Cardiac septum (tissue), 1 donor: ENCODE measurements around the gene EXOC6. TPM values are rescaled to one million over a fixed set of nuclear protein-coding genes. Genes with fewer than 3 reads are reported as not detected.

Experiments
- DNase-seq: peaks from one replicate; pipeline ENCODE4 v3.0.0-alpha.2; 2020; ENCODE audit warnings: low spot score
- intact Hi-C: fragments of 100-400 bp; cut with DNase I; formaldehyde crosslinking; loops from one replicate; pipeline ENCODE4 v1.14.0; 2022
- total RNA-seq: library from RNA; stranded (reverse); fragmentation: NEBNext Ultra II Directional; extraction: Animal tissue kit (Norgen Biotek cat#: 25700); gene quantifications from one replicate; pipeline ENCODE4 v1.2.1, GENCODE V29; 2021
- donor health status: DM: no; HTN: no; CAD: no.

The EXOC6 gene
- total RNA-seq, 1 donor from 2014 or later, result 9.9 TPM

GRCh38 chr10:92990615-92991014, 142.3 kb downstream of the EXOC6 start:
- intact Hi-C loops, result no loop called here
- no peak for DNase-seq

DNA sequence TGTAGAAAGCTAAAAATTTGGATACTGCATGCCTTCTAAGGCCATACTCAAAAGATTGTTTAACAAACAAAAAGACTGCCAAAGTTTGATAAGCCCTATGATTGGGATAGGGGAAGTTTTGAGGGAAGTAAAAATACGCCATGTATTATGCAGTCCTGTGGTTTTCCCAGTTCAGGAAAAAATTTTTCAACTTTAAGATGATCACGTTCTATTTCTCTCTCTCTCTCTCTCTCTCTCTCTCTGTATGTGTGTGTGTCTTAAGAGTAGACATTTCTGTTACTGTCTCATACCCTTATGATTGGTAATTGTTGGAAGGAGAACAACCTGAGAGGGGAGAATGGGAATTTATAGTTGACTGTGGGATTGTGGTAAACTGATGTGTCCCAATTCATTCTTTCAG, 143.2 kb downstream of the EXOC6 start:
- DNase-seq, result no peak
- intact Hi-C loops, result no loop called here

GRCh38 chr10:92993699-92994272, 145.5 kb downstream of the EXOC6 start:
- intact Hi-C loops, result no loop called here
- DNase-seq, result no peak

DNA sequence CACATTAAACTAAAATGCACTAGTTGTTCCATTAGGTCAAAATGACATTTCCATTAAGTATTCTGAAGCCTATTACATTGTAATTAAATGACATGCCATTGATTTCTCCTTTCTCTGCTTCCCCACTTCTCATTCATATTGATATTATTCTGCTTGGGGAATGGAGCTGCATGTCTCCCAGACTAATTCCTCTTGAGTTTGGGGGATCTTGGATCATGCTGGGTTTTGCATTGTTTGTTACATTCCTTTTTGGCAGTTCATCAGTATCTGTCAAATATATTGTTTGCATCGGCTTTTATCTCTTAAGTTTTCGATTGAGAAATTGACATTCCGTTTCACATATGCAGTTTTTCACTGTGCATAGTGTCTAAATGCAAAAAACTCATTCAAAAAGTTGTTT, 147.2 kb downstream of the EXOC6 start:
- intact Hi-C loops, result no loop called here

DNA sequence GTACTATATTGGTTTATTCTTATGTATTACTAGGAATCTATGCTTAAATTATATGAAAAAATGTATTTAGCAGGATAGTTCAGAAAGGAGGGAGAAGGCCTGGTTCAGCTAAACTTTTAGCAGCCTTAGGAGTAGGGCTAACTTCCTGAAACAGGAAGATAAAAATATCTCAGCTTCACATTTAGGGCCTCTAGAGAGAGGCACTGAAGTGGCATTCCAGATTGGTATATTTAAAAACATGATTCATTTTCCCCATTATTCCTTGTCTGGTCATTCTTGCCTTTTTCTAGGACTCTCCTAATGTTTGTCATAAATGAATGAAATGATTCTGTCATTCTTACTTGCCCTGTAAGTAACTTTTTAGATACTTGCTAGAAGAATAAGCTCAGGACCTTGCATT, 149.3 kb downstream of the EXOC6 start:
- intact Hi-C loops, result no loop called here

More for the DNA sequence above, 147.2 kb downstream of the EXOC6 start:
- no peak for DNase-seq

GRCh38 chr10:92999191-92999590, 150.9 kb downstream of the EXOC6 start:
- no peak for DNase-seq
- intact Hi-C loops, result no loop called here

More for the DNA sequence above, 149.3 kb downstream of the EXOC6 start:
- no peak for DNase-seq

DNA sequence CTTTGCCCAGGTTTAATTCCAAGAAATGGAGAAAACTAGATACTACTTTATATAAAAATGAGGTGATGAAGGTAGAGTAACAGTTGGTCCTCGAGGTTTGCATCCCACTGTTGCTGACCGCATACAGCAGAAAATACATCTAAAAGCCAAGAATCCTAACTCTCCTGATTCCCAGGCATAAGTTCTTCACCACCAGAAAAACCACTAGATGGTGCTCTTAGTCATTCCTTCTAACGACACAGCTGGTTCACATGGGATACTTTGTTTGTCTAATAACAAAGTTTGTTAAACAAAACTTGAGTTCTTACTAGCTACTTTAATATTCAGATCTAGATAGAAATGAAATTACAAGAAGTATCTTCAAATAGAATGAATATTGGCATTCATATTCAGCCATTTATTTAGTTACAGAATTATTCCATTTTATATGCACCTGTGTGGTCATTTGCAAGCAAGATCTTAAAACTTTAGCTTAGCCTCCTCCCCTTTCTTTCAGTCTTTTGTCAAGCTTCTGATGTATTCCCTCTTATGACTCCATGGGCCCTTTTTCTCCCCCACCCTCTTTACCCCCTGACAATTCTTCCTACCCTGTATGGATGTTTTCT, 158.2 kb downstream of the EXOC6 start:
- intact Hi-C loops, result loop anchor here (5.0 to 10.0 kb wide), 2 partner anchors 286 to 338 kb away; no protein-coding TSS in a partner anchor

DNA sequence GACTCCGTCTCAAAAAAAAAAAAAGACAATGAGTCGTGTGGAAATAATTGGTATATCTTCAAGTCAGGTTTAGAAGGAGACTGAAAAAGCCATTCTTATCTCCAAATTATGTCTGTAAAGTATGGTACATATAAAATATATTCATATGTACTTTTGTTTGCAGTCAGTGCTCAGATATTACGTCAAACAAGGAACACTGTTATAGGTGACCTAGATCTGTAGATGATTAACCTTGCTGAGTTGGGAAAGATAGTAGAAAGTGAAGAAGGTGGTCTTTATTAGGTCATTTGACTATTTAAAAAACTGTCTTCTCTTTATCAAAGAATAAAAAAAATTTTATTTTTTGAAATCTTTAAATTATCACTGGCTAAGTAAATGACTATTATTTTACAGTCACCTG, 167.4 kb downstream of the EXOC6 start:
- DNase-seq, result no peak

More for the DNA sequence above, 158.2 kb downstream of the EXOC6 start:
- DNase-seq, result no peak

GRCh38 chr10:93023013-93023650, 174.8 kb downstream of the EXOC6 start:
- intact Hi-C loops, result no loop called here
- no peak for DNase-seq

More for the DNA sequence above, 167.4 kb downstream of the EXOC6 start:
- intact Hi-C loops, result no loop called here

DNA sequence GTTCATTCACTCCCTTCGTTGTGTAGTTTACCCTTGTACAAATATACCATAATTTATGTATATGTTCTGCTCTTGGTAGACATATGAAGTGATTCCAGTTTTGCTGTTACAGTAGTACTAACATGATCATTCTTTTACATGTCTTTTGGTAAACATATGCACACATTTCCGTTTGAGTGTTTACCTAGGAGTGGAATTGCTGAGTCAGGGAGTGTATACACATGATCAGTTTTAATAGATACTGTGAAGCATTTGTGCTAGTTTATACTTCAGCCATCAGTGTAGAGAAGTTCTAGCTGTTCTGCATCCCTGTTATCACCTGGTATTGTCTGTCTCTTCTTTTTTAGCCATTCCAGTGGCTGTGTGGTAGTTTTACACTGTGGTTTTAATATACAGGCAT, 177.8 kb downstream of the EXOC6 start:
- DNase-seq, result no peak
- intact Hi-C loops, result no loop called here

- no peak for DNase-seq
- intact Hi-C loops, result no loop called here
Measured at GRCh38 chr10:93027508-93027907, 179.2 kb downstream of the EXOC6 start.

- no peak for DNase-seq
- intact Hi-C loops, result no loop called here
Measured at GRCh38 chr10:93028883-93029282, 180.6 kb downstream of the EXOC6 start.

GRCh38 chr10:93030409-93030808, 182.1 kb downstream of the EXOC6 start:
- intact Hi-C loops, result no loop called here
- no peak for DNase-seq

- intact Hi-C loops, result no loop called here
- no peak for DNase-seq
Measured at GRCh38 chr10:93032105-93032808, 183.9 kb downstream of the EXOC6 start.

- intact Hi-C loops, result no loop called here
- no peak for DNase-seq
Measured at GRCh38 chr10:93032809-93033137, 184.5 kb downstream of the EXOC6 start.

DNA sequence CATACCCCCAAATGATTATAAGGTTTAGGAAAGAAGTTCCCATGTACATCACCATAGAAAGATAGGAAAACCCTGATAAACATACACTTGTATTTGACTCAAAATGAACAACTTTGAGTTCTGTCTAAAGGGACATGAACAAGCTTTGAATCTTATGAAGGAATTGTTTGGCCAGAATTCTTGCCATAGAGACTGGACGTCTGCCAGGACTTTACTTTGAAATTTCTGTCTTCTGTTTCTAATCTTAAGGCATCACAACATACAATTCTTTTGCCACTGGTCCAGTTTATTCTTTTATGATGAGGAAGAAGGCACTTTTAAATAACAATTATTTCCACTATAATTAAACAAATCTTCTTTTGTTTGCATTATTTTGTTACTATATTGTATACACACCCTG, 186.1 kb downstream of the EXOC6 start:
- DNase-seq, result no peak
- intact Hi-C loops, result no loop called here

- intact Hi-C loops, result no loop called here
- no peak for DNase-seq
Measured at GRCh38 chr10:93039110-93039509, 190.8 kb downstream of the EXOC6 start.

DNA sequence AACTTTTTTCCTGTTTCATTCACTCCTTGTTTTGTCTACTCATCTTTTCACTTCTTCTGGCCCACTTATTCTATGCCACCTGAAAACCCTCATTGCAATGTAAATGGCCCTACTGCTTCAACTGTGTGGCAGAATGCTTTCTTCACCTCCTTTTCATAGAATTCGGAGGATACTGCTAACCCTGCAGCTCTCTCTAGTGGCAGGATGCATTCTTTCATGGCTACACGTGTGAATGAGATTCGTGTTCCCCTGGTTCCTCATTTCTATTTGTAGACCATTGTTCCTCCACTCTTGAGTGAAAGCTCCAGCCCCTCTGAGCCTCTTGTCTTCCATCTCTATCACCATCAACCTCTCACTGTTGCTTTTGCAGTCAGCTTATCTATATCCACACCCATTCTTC, 191.4 kb downstream of the EXOC6 start:
- no peak for DNase-seq
- intact Hi-C loops, result no loop called here

- intact Hi-C loops, result no loop called here
Measured at GRCh38 chr10:93054486-93054885, 206.2 kb downstream of the EXOC6 start.

DNA sequence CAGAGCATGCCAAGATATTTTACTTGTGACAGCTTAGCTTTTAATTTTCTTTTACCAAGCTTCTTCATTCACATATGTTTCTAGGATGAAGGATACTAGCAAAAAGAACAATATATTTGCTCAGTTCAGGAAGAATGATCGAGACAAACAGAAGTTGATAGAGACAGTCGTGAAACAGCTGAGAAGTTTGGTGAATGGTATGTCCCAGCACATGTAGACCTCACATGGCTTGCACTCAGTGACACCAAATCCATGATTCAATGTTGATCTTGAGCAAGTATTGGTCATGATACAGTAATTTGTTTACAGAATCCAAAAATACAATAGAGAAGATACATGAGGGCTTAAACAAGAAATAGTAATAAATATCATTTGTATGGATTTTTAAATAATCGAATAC, 209.8 kb downstream of the EXOC6 start:
- no peak for DNase-seq
- intact Hi-C loops, result no loop called here

More at GRCh38 chr10:93054486-93054885, 206.2 kb downstream of the EXOC6 start:
- no peak for DNase-seq
